Glomerular visceral epithelial cell (primary cell): ENCODE data around the gene APOA5.
"Not testable (repeated sequence)": the region's sequence is repeated elsewhere in the genome, so short reads cannot be mapped to it uniquely, and the experiment has no call there.

ENCODE experiments used
- DNase-seq: peaks from one replicate; pipeline ENCODE4 v3.0.0-alpha.2; 2016; ENCODE audit errors: extremely low spot score

Gene APOA5

GRCh38 chr11:116827461-116827860, 35.8 kb upstream of the APOA5 start:
- no peak for DNase-seq

GRCh38 chr11:116826751-116827431, 35.2 kb upstream of the APOA5 start:
- DNase-seq = no peak

GRCh38 chr11:116825854-116826750, 34.4 kb upstream of the APOA5 start:
- no peak for DNase-seq

GRCh38 chr11:116825434-116825833, 33.8 kb upstream of the APOA5 start:
- no peak for DNase-seq

- no peak for DNase-seq
Measured at GRCh38 chr11:116823031-116823843, 31.6 kb upstream of the APOA5 start, which contains the start of gene APOA4. TSS of gene APOA4 (minus strand) at chr11:116823304. CDS start at chr11:116823191, 113 bp downstream.

GRCh38 chr11:116822575-116822974, 30.9 kb upstream of the APOA5 start:
- no peak for DNase-seq

GRCh38 chr11:116821050-116821918, 29.6 kb upstream of the APOA5 start:
- DNase-seq = no peak

- no peak for DNase-seq
Measured at GRCh38 chr11:116819049-116819448, 27.4 kb upstream of the APOA5 start.

- no peak for DNase-seq
Measured at GRCh38 chr11:116814502-116814901, 22.8 kb upstream of the APOA5 start.

- DNase-seq = no peak
Measured at GRCh38 chr11:116813781-116814471, 22.2 kb upstream of the APOA5 start.

- DNase-seq = no peak
Measured at GRCh38 chr11:116813170-116813569, 21.5 kb upstream of the APOA5 start.

GRCh38 chr11:116812109-116812508, 20.4 kb upstream of the APOA5 start:
- DNase-seq = no peak

- DNase-seq = no peak
Measured at GRCh38 chr11:116811194-116811593, 19.5 kb upstream of the APOA5 start.

- no peak for DNase-seq
Measured at GRCh38 chr11:116808262-116809175, 16.8 kb upstream of the APOA5 start.

- no peak for DNase-seq
Measured at GRCh38 chr11:116807601-116808261, 16.1 kb upstream of the APOA5 start.

- no peak for DNase-seq
Measured at GRCh38 chr11:116804001-116804400, 12.3 kb upstream of the APOA5 start.

GRCh38 chr11:116801662-116802061, 10.0 kb upstream of the APOA5 start:
- DNase-seq = not testable (repeated sequence)

- DNase-seq = no peak
Measured at GRCh38 chr11:116800610-116801009, 8.9 kb upstream of the APOA5 start.

- DNase-seq = no peak
Measured at GRCh38 chr11:116798368-116798767, 6.7 kb upstream of the APOA5 start.
